Activated T-cell treated with anti-CD3 and anti-CD28 coated beads, Interleukin-2, amount 50 U/mL, for 72 hours (primary cell): ENCODE results near the gene LRP4. TPM values are rescaled to one million over a fixed set of nuclear protein-coding genes. Genes with fewer than 3 reads are reported as not detected.

Experiments
- ATAC-seq, 2 donors: fragments of 150-1000 bp; cut with Tn5 transposase; replicated peaks in 1 of 2; 2 replicates each; pipeline ENCODE4 v1.10.0; 2021; ENCODE audit warnings: moderate library complexity in 2 of 2, mild to moderate bottlenecking in 1 of 2
- DNase-seq, 2 donors: peaks; one replicate each; pipeline ENCODE4 v3.0.0; 2021 to 2022; ENCODE audit warnings: mixed read lengths in 1 of 2
- H3K27ac Mint-ChIP-seq: one replicate; pipeline ENCODE4 v1.8.0; 2022; ENCODE audit warnings: mild to moderate bottlenecking, moderate library complexity, mixed read lengths
- H3K27me3 Mint-ChIP-seq: one replicate; pipeline ENCODE4 v1.8.0; 2022; ENCODE audit warnings: low read depth, mixed read lengths
- H3K36me3 Mint-ChIP-seq, 2 donors: one replicate each; pipeline ENCODE4 v1.8.0; 2022; ENCODE audit warnings: mixed read lengths in 2 of 2, mild to moderate bottlenecking in 1 of 2; ENCODE audit not compliant: insufficient read depth in 2 of 2
- H3K4me1 Mint-ChIP-seq: one replicate; pipeline ENCODE4 v1.8.0; 2022; ENCODE audit warnings: low read depth, mixed read lengths
- H3K4me3 Mint-ChIP-seq, 2 donors: one replicate each; pipeline ENCODE4 v1.8.0; 2022; ENCODE audit warnings: mild to moderate bottlenecking in 2 of 2, mixed read lengths in 2 of 2, moderate library complexity in 2 of 2
- H3K9me3 Mint-ChIP-seq, 2 donors: one replicate each; pipeline ENCODE4 v1.8.0; 2022; ENCODE audit warnings: mixed read lengths in 2 of 2
- total RNA-seq, 2 donors: library from RNA; stranded (reverse); gene quantifications; one replicate each; pipeline ENCODE4 v1.2.3, GENCODE V29; 2022

Gene LRP4
- total RNA-seq, 2 donors from 2014 or later = 0.09 TPM; not detected in 1

DNA sequence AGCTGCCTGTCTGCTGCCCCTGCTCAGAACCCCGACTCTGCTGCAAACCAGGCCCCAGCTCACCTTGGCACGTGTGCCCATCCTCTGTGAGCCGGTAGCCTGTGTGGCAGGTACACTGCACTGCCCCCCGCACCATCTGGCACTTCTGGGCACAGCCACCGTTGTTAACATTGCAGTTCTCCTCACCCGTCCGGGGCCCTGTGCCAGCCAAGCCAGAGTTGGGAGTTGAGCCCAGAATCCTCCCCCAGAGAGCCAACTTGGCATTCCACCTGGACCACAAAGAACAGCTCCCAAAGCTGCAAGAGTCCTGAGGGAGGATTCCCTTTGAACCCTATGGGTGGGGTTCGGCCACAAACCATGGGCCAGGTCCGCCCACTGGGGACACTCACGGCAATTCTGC is 22.5 kb downstream of the LRP4 start:
- DNase-seq (no peak), ATAC-seq (no peak)
- Mint-ChIP-seq H3K4me3 (no peak overlapping the region), H3K27me3 (no peaks in the 10 kb centered on the region), H3K4me1 (no peaks in the 10 kb centered on the region), H3K36me3 (no peaks in the 10 kb centered on the region), H3K27ac (no peak overlapping the region), H3K9me3 (no peaks in the 10 kb centered on the region)

DNA sequence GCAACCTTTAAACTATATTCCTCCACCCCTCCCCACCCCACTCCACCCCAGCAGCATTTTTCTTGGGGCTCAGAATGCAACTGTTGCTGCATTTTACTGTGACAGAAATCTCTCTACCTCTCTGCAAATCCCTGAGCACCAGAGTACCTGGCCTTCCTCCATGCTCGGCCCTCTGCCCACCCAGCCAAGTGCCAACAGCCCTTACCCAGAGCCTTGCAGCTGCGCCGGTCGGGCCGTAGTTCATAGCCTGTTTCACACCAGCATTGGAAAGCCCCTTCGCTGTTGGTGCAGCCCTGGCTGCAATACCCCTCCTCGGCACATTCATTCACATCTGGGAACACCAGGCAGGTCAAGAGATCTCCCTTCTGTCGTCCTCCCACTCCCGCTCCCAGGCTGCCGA is 23.4 kb downstream of the LRP4 start:
- Mint-ChIP-seq H3K27me3 (no peaks in the 10 kb centered on the region), H3K27ac (no peak overlapping the region), H3K36me3 (no peaks in the 10 kb centered on the region), H3K9me3 (no peaks in the 10 kb centered on the region), H3K4me3 (no peak overlapping the region), H3K4me1 (no peaks in the 10 kb centered on the region)
- ATAC-seq = no peak
- no peak for DNase-seq

DNA sequence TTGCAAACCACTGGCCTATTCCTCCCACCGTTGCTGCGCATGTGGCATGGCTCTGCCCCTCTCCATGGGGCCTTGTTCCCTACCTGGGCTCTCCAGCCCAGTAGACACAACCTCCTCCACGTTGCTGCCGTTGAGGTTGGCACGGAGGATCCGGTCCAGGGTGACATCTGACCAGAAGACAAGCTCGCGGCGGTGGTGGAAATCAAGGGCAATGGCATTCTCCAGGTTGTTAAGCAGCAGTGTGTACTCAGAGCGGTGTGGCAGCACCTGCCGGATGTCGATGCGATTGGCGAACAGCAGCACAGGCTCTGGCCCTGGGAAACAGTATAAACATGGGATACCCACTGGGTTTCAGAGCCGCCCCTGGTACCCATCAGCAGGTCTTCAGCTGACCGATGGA is 23.8 kb downstream of the LRP4 start:
- ATAC-seq = no peak
- Mint-ChIP-seq H3K27ac (no peak overlapping the region), H3K4me3 (no peak overlapping the region), H3K4me1 (no peaks in the 10 kb centered on the region), H3K27me3 (peaks cover under 1% of the 10 kb centered on the region), H3K9me3 (no peaks in the 10 kb centered on the region), H3K36me3 (no peaks in the 10 kb centered on the region)
- no peak for DNase-seq

DNA sequence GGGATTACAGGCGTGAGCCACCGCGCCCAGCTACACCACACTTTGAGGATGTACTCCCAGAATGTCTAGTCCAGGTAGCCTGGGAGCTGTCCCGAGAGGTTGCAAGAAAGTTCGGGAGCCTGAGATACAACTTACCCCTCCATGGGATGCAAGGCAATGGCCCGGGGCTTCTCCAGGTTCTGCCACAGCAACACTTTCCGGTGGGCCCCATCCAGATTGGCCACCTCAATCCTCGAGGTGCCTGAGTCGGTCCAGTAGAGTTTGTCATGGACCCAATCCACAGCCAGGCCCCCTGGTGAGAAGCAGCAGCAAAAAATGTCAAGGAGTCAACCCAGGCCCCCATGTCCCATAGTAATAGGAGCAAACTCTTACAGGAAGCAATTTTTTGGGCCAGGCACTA is 25.5 kb downstream of the LRP4 start:
- Mint-ChIP-seq H3K4me3 (no peak overlapping the region), H3K27me3 (peaks cover 5% of the 10 kb centered on the region), H3K4me1 (no peaks in the 10 kb centered on the region), H3K9me3 (no peaks in the 10 kb centered on the region), H3K27ac (no peak overlapping the region), H3K36me3 (no peaks in the 10 kb centered on the region)
- DNase-seq (no peak), ATAC-seq (no peak)

DNA sequence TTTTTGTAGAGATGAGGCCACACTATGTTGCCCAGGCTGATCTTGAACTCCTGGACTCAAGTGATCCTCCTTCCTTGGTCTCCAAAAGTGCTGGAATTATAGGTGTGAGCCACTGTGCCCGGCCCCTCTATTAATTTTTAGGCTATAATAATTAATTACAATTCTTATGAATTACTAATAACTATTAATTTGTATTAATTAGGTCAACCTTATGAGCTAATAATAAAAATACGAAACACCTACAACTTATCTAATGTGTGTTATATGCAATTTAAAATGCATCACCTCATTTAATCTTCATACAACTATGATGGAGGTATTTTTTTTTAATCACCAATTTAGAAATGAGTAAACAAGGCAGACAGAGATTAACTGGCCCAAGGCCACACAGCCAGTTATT is 26.2 kb downstream of the LRP4 start:
- DNase-seq (no peak), ATAC-seq (no peak)
- no peaks in the 10 kb centered on the region for H3K36me3 Mint-ChIP-seq
- H3K27me3 Mint-ChIP-seq = peaks cover 5% of the 10 kb centered on the region
- no peak overlapping the region for H3K27ac Mint-ChIP-seq
- no peak overlapping the region for H3K4me3 Mint-ChIP-seq
- no peaks in the 10 kb centered on the region for H3K9me3 Mint-ChIP-seq
- no peaks in the 10 kb centered on the region for H3K4me1 Mint-ChIP-seq

DNA sequence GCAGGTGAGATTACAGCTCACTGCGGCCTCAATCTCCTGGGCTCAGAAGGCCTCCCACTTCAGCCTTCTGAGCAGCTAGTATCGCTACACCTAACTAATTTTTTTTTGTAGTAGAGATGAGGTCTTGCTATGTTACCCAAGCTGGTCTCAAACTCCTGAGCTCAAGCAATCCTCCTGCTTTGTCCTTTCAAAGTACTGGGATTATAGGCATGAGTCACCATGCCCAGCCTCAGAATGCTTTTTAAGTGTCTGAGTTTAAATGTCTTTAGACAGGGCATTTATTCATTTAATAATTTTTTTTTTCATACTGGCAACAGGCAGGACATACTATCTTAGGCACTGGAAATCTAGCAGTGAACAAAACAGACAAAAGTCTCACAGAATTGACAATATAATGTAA is 27.7 kb downstream of the LRP4 start:
- H3K36me3 Mint-ChIP-seq = no peaks in the 10 kb centered on the region
- H3K27me3 Mint-ChIP-seq = peaks cover 5% of the 10 kb centered on the region
- no peak overlapping the region for H3K27ac Mint-ChIP-seq
- H3K4me3 Mint-ChIP-seq = no peak overlapping the region
- H3K4me1 Mint-ChIP-seq = no peaks in the 10 kb centered on the region
- DNase-seq (no peak), ATAC-seq (no peak)
- H3K9me3 Mint-ChIP-seq = no peaks in the 10 kb centered on the region

DNA sequence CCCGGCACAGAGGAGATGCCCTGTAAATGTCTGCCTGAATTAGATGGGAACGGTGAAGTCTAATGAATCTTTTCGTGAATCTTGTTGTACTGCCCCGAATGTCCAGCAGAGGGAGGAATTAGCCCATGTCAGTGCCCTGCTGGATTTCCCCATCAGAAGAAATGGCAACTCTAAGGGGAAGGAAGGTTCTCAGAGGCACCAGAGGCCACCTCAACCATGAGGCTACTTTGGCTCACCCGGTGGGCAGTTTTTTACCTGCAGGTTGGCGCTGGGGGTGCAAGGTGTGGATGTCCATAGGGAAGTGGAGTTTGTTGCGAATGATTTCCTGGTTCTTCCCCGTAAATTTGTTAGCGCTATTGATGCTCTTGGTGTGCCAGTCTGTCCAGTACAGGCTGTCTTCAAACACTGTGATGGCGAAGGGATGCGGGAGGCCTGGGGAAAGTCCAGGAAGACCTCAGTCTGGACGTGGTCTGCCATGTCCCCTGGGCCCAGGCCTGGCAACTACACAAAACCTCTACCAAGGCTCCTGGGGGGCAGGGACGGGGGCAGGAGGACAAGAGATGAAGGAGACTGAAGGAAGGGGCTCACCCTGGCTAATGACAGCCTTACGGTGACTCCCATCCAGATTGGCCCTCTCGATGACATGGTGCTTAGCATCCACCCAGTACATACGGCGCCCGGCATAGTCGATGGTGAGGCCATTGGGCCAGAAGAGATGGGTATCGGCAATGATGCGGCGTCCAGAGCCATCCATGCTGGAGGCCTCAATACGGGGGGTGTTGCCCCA is 28.5 kb downstream of the LRP4 start:
- Mint-ChIP-seq H3K4me3 (no peak overlapping the region), H3K27me3 (peaks cover 5% of the 10 kb centered on the region), H3K27ac (no peak overlapping the region), H3K36me3 (no peaks in the 10 kb centered on the region), H3K9me3 (no peaks in the 10 kb centered on the region), H3K4me1 (no peaks in the 10 kb centered on the region)
- ATAC-seq (peak; percentile 85 to 87), DNase-seq (peak; percentile 74 to 80)

DNA sequence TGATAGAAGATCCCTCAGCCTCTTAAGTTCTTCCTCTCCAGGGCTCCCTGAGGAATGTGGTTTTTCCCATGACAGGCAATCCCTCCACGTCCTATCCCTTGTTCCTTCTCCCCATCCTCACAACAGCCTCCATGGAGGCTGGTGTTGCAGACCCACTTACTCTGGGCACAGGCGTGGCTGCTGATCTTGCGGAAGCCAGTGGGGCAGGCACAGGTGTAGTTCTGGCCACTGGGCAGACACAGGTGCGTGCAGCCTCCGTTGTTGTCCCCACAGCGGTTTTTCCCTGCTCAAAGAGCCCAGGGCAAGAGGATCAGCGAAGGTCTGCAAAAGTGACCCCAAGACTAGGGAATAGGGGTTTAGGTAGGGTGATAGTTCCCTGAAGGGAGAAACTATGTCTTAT is 29.1 kb downstream of the LRP4 start:
- ATAC-seq (no peak), DNase-seq (no peak)
- Mint-ChIP-seq H3K9me3 (no peaks in the 10 kb centered on the region), H3K36me3 (no peaks in the 10 kb centered on the region), H3K4me3 (no peak overlapping the region), H3K4me1 (no peaks in the 10 kb centered on the region), H3K27ac (no peak overlapping the region), H3K27me3 (peaks cover 5% of the 10 kb centered on the region)

DNA sequence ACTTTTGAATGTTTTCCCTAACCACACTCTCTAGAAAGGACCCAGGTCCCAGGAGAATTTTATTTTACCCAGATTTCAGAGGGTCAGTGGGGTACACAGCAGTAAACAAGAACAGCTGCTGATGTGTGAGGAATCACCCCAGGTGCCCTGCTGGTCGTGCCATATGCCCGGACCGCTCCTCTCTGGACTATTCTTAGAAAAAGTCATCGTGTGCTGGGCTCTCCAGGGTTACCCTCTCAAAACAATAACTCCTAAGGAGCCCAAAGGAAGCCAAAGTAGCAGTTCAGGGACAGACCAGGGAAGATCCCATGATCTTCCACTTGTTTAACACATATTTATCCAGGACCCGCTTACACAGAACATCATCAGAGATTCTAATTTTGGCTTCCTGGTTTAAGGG is 29.7 kb downstream of the LRP4 start:
- Mint-ChIP-seq H3K4me1 (no peaks in the 10 kb centered on the region), H3K9me3 (no peaks in the 10 kb centered on the region), H3K27ac (no peak overlapping the region), H3K36me3 (no peaks in the 10 kb centered on the region), H3K4me3 (no peak overlapping the region), H3K27me3 (peaks cover 5% of the 10 kb centered on the region)
- DNase-seq (no peak), ATAC-seq (no peak)

DNA sequence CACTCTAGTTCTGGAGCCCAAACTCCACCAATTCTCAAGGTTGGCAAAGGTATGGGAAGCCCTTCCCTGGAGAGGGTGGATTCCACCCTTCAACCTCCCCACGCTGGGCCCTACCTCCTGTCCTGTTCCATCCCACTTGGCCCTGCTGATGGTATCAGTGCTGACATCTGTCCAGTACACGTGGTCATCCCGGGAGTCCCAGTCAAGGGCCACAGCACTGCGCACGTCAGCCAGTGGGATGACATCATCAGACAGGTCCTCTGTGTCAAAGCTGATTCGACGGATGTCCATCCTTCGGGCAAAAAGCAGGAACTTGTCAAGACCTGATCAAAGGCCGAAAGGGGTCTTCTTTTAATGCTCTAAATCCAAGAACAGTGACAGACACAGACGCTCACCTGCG is 32.1 kb downstream of the LRP4 start:
- no peak for ATAC-seq
- H3K9me3 Mint-ChIP-seq = no peaks in the 10 kb centered on the region

DNA sequence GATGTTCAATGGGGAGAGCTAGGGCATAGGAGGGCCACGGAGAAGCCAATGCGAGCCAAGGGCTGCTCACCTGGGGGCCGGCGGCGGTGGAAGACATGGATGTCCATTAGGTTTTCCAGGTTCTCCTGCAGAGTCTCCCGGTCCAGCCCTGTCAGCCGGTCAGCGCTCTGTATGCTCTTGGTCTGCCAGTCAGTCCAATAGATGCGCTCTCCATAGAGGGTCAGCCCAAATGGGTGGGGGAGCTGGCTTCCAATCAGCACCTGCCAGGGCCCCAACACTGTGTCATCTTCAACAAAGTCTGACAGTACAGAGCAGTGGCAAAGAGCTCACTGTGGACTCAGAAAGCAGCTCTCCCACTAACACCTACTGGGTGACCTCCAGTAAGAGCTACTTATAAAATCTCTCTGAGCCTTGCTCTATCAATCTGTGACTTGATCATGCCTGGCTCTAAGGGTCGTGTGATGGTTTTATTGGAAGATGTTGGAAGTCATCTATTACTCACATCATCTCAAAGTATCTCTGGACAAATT is 39.2 kb downstream of the LRP4 start:
- ATAC-seq (no peak), DNase-seq (no peak)
- Mint-ChIP-seq H3K27ac (no peak overlapping the region), H3K4me1 (no peaks in the 10 kb centered on the region), H3K4me3 (no peak overlapping the region), H3K9me3 (no peaks in the 10 kb centered on the region), H3K27me3 (no peaks in the 10 kb centered on the region), H3K36me3 (no peaks in the 10 kb centered on the region)

More for the DNA sequence above, 32.1 kb downstream of the LRP4 start:
- no peaks in the 10 kb centered on the region for H3K36me3 Mint-ChIP-seq
- DNase-seq = no peak
- H3K4me3 Mint-ChIP-seq = no peak overlapping the region
- no peak overlapping the region for H3K27ac Mint-ChIP-seq
- H3K27me3 Mint-ChIP-seq = peaks cover 5% of the 10 kb centered on the region
- no peaks in the 10 kb centered on the region for H3K4me1 Mint-ChIP-seq

DNA sequence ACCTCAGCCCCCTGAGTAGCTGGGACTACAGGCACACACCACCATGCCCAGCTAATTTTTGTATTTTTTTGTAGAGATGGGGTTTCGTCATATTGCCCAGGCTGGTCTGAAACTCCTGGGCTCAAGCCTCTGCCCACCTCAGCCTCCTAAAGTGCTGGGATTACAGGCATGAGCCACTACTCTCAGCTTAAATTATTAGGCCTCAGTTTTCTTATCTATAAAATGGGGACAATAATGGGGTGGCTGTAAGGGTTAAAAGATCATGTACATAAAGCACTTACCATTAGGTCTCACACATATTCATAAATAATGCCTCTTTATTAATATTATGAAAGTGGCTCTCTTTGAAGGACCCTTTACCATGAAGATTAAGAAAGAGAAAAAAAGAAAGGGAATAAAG is 40.8 kb downstream of the LRP4 start:
- H3K27ac Mint-ChIP-seq = no peak overlapping the region
- ATAC-seq (no peak), DNase-seq (no peak)
- H3K27me3 Mint-ChIP-seq = no peaks in the 10 kb centered on the region
- H3K9me3 Mint-ChIP-seq = no peaks in the 10 kb centered on the region
- H3K4me1 Mint-ChIP-seq = no peaks in the 10 kb centered on the region
- H3K4me3 Mint-ChIP-seq = no peak overlapping the region
- H3K36me3 Mint-ChIP-seq = no peaks in the 10 kb centered on the region

DNA sequence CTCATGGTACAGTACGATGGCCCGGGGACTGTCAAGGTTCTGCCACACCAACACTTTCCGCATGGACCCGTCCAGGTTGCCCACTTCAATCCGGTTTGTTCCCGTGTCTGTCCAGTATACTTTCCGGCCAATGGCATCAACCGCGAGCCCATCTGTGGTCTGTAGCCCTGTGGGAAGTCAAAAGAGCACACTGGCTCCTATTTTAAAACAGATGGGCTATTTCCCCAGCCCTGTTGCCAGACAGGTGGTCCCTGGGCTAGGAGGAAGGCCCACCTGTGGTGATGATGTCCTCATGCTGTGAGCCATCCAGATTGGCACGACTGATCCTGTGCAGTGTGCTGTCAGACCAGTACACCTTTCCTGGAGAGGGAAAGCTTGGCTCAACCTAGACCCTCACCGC is 41.9 kb downstream of the LRP4 start:
- H3K9me3 Mint-ChIP-seq = no peaks in the 10 kb centered on the region
- H3K4me1 Mint-ChIP-seq = no peaks in the 10 kb centered on the region
- no peak overlapping the region for H3K4me3 Mint-ChIP-seq
- H3K27ac Mint-ChIP-seq = no peak overlapping the region
- ATAC-seq = no peak
- H3K36me3 Mint-ChIP-seq = no peaks in the 10 kb centered on the region
- no peaks in the 10 kb centered on the region for H3K27me3 Mint-ChIP-seq
- no peak for DNase-seq

DNA sequence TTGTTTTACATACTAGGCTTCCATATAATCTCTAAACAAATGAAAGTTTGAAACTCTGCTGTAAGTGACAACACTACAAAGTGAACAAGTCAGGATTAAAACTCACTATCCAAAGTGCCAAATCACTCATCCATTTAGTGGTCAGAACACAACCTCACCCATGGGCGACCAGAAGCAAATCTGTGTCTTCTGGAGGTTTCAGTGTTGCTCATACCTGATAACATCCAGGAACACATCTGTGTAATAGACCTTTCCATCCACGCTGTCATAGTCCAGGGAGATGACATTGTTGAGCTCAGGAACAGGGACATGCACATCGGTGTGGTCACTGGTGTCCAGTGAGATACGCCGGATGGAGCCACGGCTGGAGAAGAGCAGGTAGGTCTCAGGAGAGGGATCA is 43.8 kb downstream of the LRP4 start:
- H3K4me3 Mint-ChIP-seq = no peak overlapping the region
- peak in 1 of 2 donors; percentile 19 for ATAC-seq
- H3K36me3 Mint-ChIP-seq = no peaks in the 10 kb centered on the region
- H3K27me3 Mint-ChIP-seq = no peaks in the 10 kb centered on the region
- no peaks in the 10 kb centered on the region for H3K9me3 Mint-ChIP-seq
- DNase-seq = no peak
- H3K4me1 Mint-ChIP-seq = no peaks in the 10 kb centered on the region
- no peak overlapping the region for H3K27ac Mint-ChIP-seq
